ENCODE data around the gene GPC5.

- TF ChIP-seq EZH2phosphoT487 (IDR thresholded peaks at IDR 0.05; ENCODE audit: insufficient read depth, low read depth) (no peak), EZH2 (IDR thresholded peaks at IDR 0.05; ENCODE audit: insufficient read depth, poor library complexity, severe bottlenecking) (no peak)
Observed at GRCh38 chr13:91667486-91667885, 269.1 kb downstream of the GPC5 start.

All from GM23248 (cell line).